GM21423 (cell line): ENCODE data around the gene DMRTB1.
A peak's percentile ranks its signal among the peaks of the same experiment; 100 is the strongest.

Experiments
- ATAC-seq: cut with Tn5 transposase; IDR thresholded peaks from one replicate; pipeline ENCODE4 v1.9.1; 2021; ENCODE audit warnings: mild to moderate bottlenecking, moderate library complexity; ENCODE audit not compliant: unreplicated experiment

Gene DMRTB1

GRCh38 chr1:53459321-53460175 lies at the start of gene DMRTB1:
TSS of gene DMRTB1 (plus strand) at chr1:53459399. CDS start at chr1:53459454, 55 bp downstream.
- no peak for ATAC-seq

- ATAC-seq, result no peak
Observed at GRCh38 chr1:53409695-53410094, 49.5 kb upstream of the DMRTB1 start.

- ATAC-seq, result no peak
Observed at GRCh38 chr1:53410100-53410541, 49.1 kb upstream of the DMRTB1 start.

- no peak for ATAC-seq
Observed at GRCh38 chr1:53410701-53411100, 48.5 kb upstream of the DMRTB1 start.

GRCh38 chr1:53411541-53412152 lies 47.6 kb upstream of the DMRTB1 start:
- no peak for ATAC-seq

- ATAC-seq, result no peak
Observed at GRCh38 chr1:53412285-53413174, 46.7 kb upstream of the DMRTB1 start.

- ATAC-seq, result peak; percentile 53
Observed at GRCh38 chr1:53413175-53414001, 45.8 kb upstream of the DMRTB1 start.

- no peak for ATAC-seq
Observed at GRCh38 chr1:53414632-53415031, 44.6 kb upstream of the DMRTB1 start.

- no peak for ATAC-seq
Observed at GRCh38 chr1:53415432-53415831, 43.8 kb upstream of the DMRTB1 start.

- no peak for ATAC-seq
Observed at GRCh38 chr1:53416269-53416813, 42.9 kb upstream of the DMRTB1 start.

- ATAC-seq, result no peak
Observed at GRCh38 chr1:53417074-53417511, 42.1 kb upstream of the DMRTB1 start.

- ATAC-seq, result no peak
Observed at GRCh38 chr1:53419034-53419433, 40.2 kb upstream of the DMRTB1 start.

GRCh38 chr1:53420341-53420740 lies 38.9 kb upstream of the DMRTB1 start:
- ATAC-seq, result no peak

GRCh38 chr1:53421208-53421607 lies 38.0 kb upstream of the DMRTB1 start:
- ATAC-seq, result no peak

GRCh38 chr1:53430261-53430660 lies 28.9 kb upstream of the DMRTB1 start:
- no peak for ATAC-seq

GRCh38 chr1:53430779-53431178 lies 28.4 kb upstream of the DMRTB1 start:
- no peak for ATAC-seq

GRCh38 chr1:53431244-53431643 lies 28.0 kb upstream of the DMRTB1 start:
- ATAC-seq, result no peak

GRCh38 chr1:53431805-53432565 lies 27.2 kb upstream of the DMRTB1 start:
- no peak for ATAC-seq

GRCh38 chr1:53432611-53433010 lies 26.6 kb upstream of the DMRTB1 start:
- ATAC-seq, result no peak
